ENCODE results near the gene PGBD1. TPM values are rescaled to one million over a fixed set of nuclear protein-coding genes. Genes with fewer than 3 reads are reported as not detected.

The PGBD1 gene
- total RNA-seq, 1 donor from 2014 or later, result 3.0 TPM

DNA sequence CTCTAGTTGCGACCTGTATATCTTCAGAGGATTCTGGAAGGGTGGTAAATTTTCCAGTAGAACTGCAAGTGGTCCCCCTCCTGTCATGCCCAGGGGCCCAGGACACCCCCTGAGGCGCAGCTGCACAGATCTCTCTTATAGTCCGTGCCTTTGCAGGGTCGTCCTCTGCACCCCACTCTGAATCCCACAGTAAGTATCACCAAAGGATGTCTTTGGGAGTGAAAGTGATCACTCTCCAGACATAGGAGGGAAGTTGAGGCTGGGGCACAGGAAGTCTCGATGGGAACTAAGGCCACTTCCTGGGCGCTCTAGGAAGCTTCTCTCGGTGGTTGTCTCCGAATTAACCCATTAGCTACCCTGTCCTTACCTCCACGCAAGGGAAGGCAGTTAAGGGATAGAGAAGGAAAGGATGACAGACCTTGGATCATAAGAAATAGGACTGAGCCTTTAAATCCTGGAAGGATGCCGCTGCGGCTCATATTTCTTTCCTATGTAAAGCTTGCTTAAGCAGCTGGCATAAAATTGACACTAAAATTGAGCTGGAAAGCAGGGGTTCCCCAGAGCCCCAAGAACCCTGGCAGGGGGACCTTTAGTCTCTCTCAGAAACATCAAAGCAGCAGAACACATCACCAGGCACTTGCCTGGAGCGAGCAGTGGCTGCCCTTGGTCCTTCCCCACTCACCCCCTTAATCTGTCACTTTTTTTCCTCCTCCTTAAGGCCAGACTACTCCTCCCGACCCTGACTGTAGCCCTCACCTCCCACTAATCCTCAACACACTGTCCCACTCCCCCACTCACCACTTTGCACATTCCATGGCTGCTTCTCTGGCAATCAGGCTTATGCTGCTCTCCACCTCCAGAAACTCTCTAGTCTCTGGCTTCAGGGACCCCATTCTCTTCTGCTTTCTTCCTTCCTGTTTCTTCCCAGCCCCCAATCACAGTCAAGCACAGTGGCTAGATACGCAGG, 29.1 kb upstream of the PGBD1 start, which contains the start of gene ZKSCAN4:
Gene ZKSCAN4 (minus strand): TSS at position 261 of the 967 bp plus-strand sequence. CDS start 289 bp downstream, outside the sequence.
- no peaks in the 10 kb centered on the region for H3K27me3 ChIP-seq
- DNase-seq (ENCODE audit: low spot score in 2 of 2), result peak; percentile 25 to 84
- intact Hi-C loops (cut with DNase I), result loop anchor here (1.0 kb wide), 2 partner anchors 27 to 104 kb away; partner anchors contain the start of gene ZSCAN9
- no peaks in the 10 kb centered on the region for H3K9me3 ChIP-seq
- H3K4me3 ChIP-seq, result peak within 1 kb of the TSS; percentile 72 to 73
- peaks cover 9 to 11% of the 10 kb centered on the region in 2 donors for H3K36me3 ChIP-seq
- TF ChIP-seq, protein P1, sequence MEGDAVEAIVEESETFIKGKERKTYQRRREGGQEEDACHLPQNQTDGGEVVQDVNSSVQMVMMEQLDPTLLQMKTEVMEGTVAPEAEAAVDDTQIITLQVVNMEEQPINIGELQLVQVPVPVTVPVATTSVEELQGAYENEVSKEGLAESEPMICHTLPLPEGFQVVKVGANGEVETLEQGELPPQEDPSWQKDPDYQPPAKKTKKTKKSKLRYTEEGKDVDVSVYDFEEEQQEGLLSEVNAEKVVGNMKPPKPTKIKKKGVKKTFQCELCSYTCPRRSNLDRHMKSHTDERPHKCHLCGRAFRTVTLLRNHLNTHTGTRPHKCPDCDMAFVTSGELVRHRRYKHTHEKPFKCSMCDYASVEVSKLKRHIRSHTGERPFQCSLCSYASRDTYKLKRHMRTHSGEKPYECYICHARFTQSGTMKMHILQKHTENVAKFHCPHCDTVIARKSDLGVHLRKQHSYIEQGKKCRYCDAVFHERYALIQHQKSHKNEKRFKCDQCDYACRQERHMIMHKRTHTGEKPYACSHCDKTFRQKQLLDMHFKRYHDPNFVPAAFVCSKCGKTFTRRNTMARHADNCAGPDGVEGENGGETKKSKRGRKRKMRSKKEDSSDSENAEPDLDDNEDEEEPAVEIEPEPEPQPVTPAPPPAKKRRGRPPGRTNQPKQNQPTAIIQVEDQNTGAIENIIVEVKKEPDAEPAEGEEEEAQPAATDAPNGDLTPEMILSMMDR (IDR thresholded peaks at IDR 0.05), result no peak
- peak within 1 kb of the TSS; percentile 28 to 53 for H3K27ac ChIP-seq
- H3K4me1 ChIP-seq, result peaks cover 3 to 13% of the 10 kb centered on the region in 2 donors

GRCh38 chr6:28254121-28254519, 27.3 kb upstream of the PGBD1 start:
- H3K4me1 ChIP-seq, result peaks cover 3 to 13% of the 10 kb centered on the region in 2 donors
- H3K36me3 ChIP-seq, result no peaks in the 10 kb centered on the region
- peaks cover 0 to 1% of the 10 kb centered on the region in 2 donors for H3K9me3 ChIP-seq
- intact Hi-C loops (cut with DNase I), result no loop called here
- TF ChIP-seq, protein P1 (IDR thresholded peaks at IDR 0.05), result no peak
- H3K4me3 ChIP-seq, result no peak overlapping the region
- no peak for DNase-seq (ENCODE audit: low spot score in 2 of 2)
- H3K27ac ChIP-seq, result no peak overlapping the region
- H3K27me3 ChIP-seq, result no peaks in the 10 kb centered on the region

GRCh38 chr6:28257042-28257441, 24.3 kb upstream of the PGBD1 start:
- Histone ChIP-seq H3K4me1 (peaks cover 3 to 6% of the 10 kb centered on the region in 2 donors), H3K27me3 (no peaks in the 10 kb centered on the region), H3K36me3 (no peaks in the 10 kb centered on the region), H3K4me3 (no peak overlapping the region), H3K27ac (no peak overlapping the region), H3K9me3 (peaks cover 0 to 22% of the 10 kb centered on the region in 2 donors)
- intact Hi-C loops (cut with DNase I), result no loop called here
- DNase-seq (ENCODE audit: low spot score in 2 of 2), result no peak
- TF ChIP-seq, protein P1 (IDR thresholded peaks at IDR 0.05), result no peak

- Histone ChIP-seq H3K27ac (peak within 1 kb of the TSS in 1 of 2 donors; percentile 19), H3K4me1 (no peaks in the 10 kb centered on the region), H3K36me3 (no peaks in the 10 kb centered on the region), H3K9me3 (peaks cover 0 to 22% of the 10 kb centered on the region in 2 donors), H3K4me3 (peak within 1 kb of the TSS; percentile 48 to 66), H3K27me3 (no peaks in the 10 kb centered on the region)
- intact Hi-C loops (cut with DNase I), result no loop called here
- DNase-seq (ENCODE audit: low spot score in 2 of 2), result peak; percentile 28 to 90
- TF ChIP-seq, protein P1 (IDR thresholded peaks at IDR 0.05), result no peak
These were observed 22.2 kb upstream of the PGBD1 start, which contains the start of gene NKAPL for GRCh38 chr6:28258877-28259777. Gene NKAPL, plus strand, starts transcription at chr6:28259297. Its CDS starts 75 bp downstream, at chr6:28259372.

GRCh38 chr6:28263922-28264321, 17.4 kb upstream of the PGBD1 start:
- Histone ChIP-seq H3K27me3 (no peaks in the 10 kb centered on the region), H3K27ac (no peak overlapping the region), H3K4me1 (peaks cover 0 to 14% of the 10 kb centered on the region in 2 donors), H3K4me3 (no peak overlapping the region), H3K9me3 (peaks cover 0 to 22% of the 10 kb centered on the region in 2 donors), H3K36me3 (no peaks in the 10 kb centered on the region)
- intact Hi-C loops (cut with DNase I), result loop anchor here (10.0 kb wide), 1 partner anchor 1801 kb away; the partner anchor contains the start of genes POLR1H and PPP1R11
- no peak for DNase-seq (ENCODE audit: low spot score in 2 of 2)
- TF ChIP-seq, protein P1 (IDR thresholded peaks at IDR 0.05), result no peak

Measured in ascending aorta (tissue), 2 donors.